Breast epithelium (tissue), 4 donors: ENCODE measurements around the gene UNC5A. TPM values are rescaled to one million over a fixed set of nuclear protein-coding genes. Genes with fewer than 3 reads are reported as not detected.

Experiments used
- DNase-seq, 2 donors: peaks; one replicate each; pipeline ENCODE4 v3.0.0-alpha.2; 2019; ENCODE audit warnings: low spot score in 2 of 2
- H3K27ac ChIP-seq, 2 donors: fragments of 200-600 bp; sonication (generic) in 1 of 2; one replicate each; pipeline ENCODE4 v1.5.1; 2016 to 2019; ENCODE audit warnings: mild to moderate bottlenecking in 1 of 2
- H3K27me3 ChIP-seq, 2 donors: fragments of 200-600 bp; sonication (generic) in 1 of 2; one replicate each; pipeline versions ENCODE4 v1.5.1 to v1.6.0; 2017 to 2019; ENCODE audit warnings: control low read depth in 1 of 2, mild to moderate bottlenecking in 1 of 2
- H3K36me3 ChIP-seq: fragments of 200-600 bp; one replicate; pipeline ENCODE4 v1.5.1; 2019
- H3K4me1 ChIP-seq, 2 donors: fragments of 200-600 bp; sonication (generic); one replicate each; pipeline ENCODE4 v1.5.1; 2016 to 2019; ENCODE audit warnings: control low read depth in 1 of 2
- H3K4me3 ChIP-seq, 3 donors: fragments of 200-600 bp; sonication (generic); 1 replicate in 2 of 3; 2 replicates in 1 of 3; pipeline ENCODE4 v1.5.1; 2016 to 2019; ENCODE audit warnings: mild to moderate bottlenecking in 3 of 3, moderate library complexity in 2 of 3
- H3K9me3 ChIP-seq, 2 donors: fragments of 200-600 bp; sonication (generic) in 1 of 2; one replicate each; pipeline ENCODE4 v1.5.1; 2016 to 2019; ENCODE audit warnings: control low read depth in 1 of 2
- CTCF ChIP-seq, 3 donors: fragments of 450-650 bp; IDR thresholded peaks; one replicate each; pipeline ENCODE4 v1.5.1; 2016 to 2017; ENCODE audit warnings: antibody characterized with exemption in 3 of 3, mild to moderate bottlenecking in 3 of 3, moderate library complexity in 3 of 3
- POLR2A ChIP-seq: fragments of 450-650 bp; IDR thresholded peaks from one replicate; pipeline ENCODE4 v1.6.1; 2016; ENCODE audit warnings: antibody characterized with exemption, mild to moderate bottlenecking, moderate library complexity
- POLR2AphosphoS5 ChIP-seq, 3 donors: sonication (generic); formaldehyde crosslinking; IDR thresholded peaks; one replicate each; pipeline ENCODE4 v1.6.1; 2017; ENCODE audit warnings: antibody characterized with exemption in 3 of 3
- intact Hi-C: fragments of 100-400 bp; cut with DNase I; formaldehyde crosslinking; loops from one replicate; pipeline ENCODE4 v1.15.1; 2023; ENCODE audit warnings: low total_unique reads
- total RNA-seq, 3 donors: library from RNA; depleted of rRNA; stranded (reverse); fragments of >200 nt; gene quantifications; one replicate each; pipeline ENCODE4 v1.1.0, GENCODE V29; 2016

The UNC5A gene
- total RNA-seq, 3 donors from 2014 or later = 0.15 to 2.9 TPM; not detected in 1

DNA sequence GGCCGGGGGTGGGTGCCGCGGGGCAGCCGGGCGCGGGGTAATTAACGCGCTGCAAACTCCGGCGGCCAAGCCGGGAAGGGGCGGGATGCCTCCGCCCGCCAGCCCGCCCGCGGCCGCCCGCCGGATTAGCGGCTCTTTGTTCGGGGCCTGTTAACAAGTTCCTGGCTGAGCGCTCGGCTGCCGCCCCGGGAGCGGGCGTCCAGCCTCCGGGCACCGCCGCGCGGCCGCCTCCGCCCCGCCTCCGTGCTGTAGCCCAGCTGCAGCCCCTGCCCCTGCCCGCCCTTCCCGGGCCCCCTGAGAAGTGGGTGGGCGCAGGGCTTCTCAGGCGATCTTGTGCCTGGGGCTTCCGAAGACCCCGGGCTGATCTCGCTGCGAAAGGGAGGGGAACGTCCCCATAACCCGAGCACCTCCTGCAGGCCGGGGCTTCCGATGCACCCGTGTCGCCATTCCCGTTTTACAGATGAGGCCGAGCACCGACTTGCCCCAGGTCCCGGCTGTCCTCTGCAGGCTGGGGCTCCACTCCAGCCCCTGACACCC lies 7.5 kb downstream of the UNC5A start:
- peaks cover 8 to 78% of the 10 kb centered on the region in 2 donors for H3K27me3 ChIP-seq
- intact Hi-C loops = loop anchor here (5.0 kb wide), 1 partner anchor 1429 kb away; no protein-coding TSS in a partner anchor
- peak overlapping the region; percentile 20 to 62 (median 39) for H3K4me3 ChIP-seq
- H3K9me3 ChIP-seq = no peaks in the 10 kb centered on the region
- no peaks in the 10 kb centered on the region for H3K4me1 ChIP-seq
- TF ChIP-seq CTCF (IDR thresholded peaks at IDR 0.05) (no peak), POLR2AphosphoS5 (IDR thresholded peaks at IDR 0.05) (no peak), POLR2A (no peak)
- H3K27ac ChIP-seq = no peak overlapping the region
- DNase-seq = no peak
- H3K36me3 ChIP-seq = no peaks in the 10 kb centered on the region

- H3K36me3 ChIP-seq = no peaks in the 10 kb centered on the region
- no peak for DNase-seq
- H3K9me3 ChIP-seq = no peaks in the 10 kb centered on the region
- intact Hi-C loops = loop anchor here (5.0 kb wide), 1 partner anchor 1429 kb away; no protein-coding TSS in a partner anchor
- H3K4me3 ChIP-seq = peak overlapping the region in 1 of 3 donors; percentile 62
- H3K4me1 ChIP-seq = no peaks in the 10 kb centered on the region
- H3K27me3 ChIP-seq = peaks cover 8 to 78% of the 10 kb centered on the region in 2 donors
- no peak overlapping the region for H3K27ac ChIP-seq
- TF ChIP-seq CTCF (IDR thresholded peaks at IDR 0.05) = no peak
- TF ChIP-seq POLR2AphosphoS5 (IDR thresholded peaks at IDR 0.05) = no peak
- no peak for TF ChIP-seq POLR2A
Measured at GRCh38 chr5:176818391-176819098, 8.2 kb downstream of the UNC5A start.

GRCh38 chr5:176819476-176819875 lies 9.1 kb downstream of the UNC5A start:
- Histone ChIP-seq H3K27me3 (peaks cover 8 to 79% of the 10 kb centered on the region in 2 donors), H3K36me3 (no peaks in the 10 kb centered on the region), H3K27ac (no peak overlapping the region), H3K9me3 (no peaks in the 10 kb centered on the region), H3K4me1 (no peaks in the 10 kb centered on the region), H3K4me3 (no peak overlapping the region)
- DNase-seq = no peak
- TF ChIP-seq CTCF (IDR thresholded peaks at IDR 0.05) = no peak
- no peak for TF ChIP-seq POLR2A
- TF ChIP-seq POLR2AphosphoS5 (IDR thresholded peaks at IDR 0.05) = no peak
- intact Hi-C loops = loop anchor here (5.0 kb wide), 1 partner anchor 1428 kb away; no protein-coding TSS in a partner anchor

- Histone ChIP-seq H3K9me3 (no peaks in the 10 kb centered on the region), H3K36me3 (no peaks in the 10 kb centered on the region), H3K27me3 (peaks cover 8 to 66% of the 10 kb centered on the region in 2 donors), H3K27ac (no peak overlapping the region), H3K4me3 (no peak overlapping the region), H3K4me1 (no peaks in the 10 kb centered on the region)
- TF ChIP-seq POLR2AphosphoS5 (IDR thresholded peaks at IDR 0.05) (no peak), CTCF (IDR thresholded peaks at IDR 0.05) (no peak), POLR2A (no peak)
- DNase-seq = no peak
- intact Hi-C loops = no loop called here
Measured at GRCh38 chr5:176820937-176821336, 10.6 kb downstream of the UNC5A start.

DNA sequence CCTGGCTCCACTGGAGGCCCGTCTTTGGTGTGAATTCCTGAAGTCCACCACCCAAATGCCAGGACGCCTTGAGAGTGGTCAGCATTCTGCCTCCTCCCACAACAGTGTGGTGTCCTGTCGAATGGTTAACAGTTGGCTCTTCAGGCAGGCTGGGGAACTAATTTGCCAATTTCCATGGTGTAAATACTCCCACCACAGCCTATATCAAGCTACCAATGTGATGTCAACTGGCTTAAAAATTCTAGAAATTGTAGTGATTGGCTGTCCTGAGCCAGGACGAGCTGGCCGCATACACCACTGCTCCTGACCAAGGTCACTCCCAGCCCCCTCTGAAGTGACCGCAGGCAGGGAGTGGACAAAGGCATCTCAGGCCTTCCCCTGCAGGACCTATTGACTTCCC lies 11.1 kb downstream of the UNC5A start:
- Histone ChIP-seq H3K4me3 (no peak overlapping the region), H3K9me3 (no peaks in the 10 kb centered on the region), H3K27ac (no peak overlapping the region), H3K4me1 (no peaks in the 10 kb centered on the region), H3K36me3 (no peaks in the 10 kb centered on the region), H3K27me3 (peaks cover 8 to 61% of the 10 kb centered on the region in 2 donors)
- intact Hi-C loops = no loop called here
- TF ChIP-seq POLR2AphosphoS5 (IDR thresholded peaks at IDR 0.05) (no peak), CTCF (IDR thresholded peaks at IDR 0.05) (no peak), POLR2A (no peak)
- no peak for DNase-seq
